Neural crest cell (in vitro differentiated cells): ENCODE data around the gene HK2. TPM values are rescaled to one million over a fixed set of nuclear protein-coding genes. Genes with fewer than 3 reads are reported as not detected.

Experiments
- DNase-seq: peaks from one replicate; pipeline ENCODE4 v3.0.0; 2021; ENCODE audit warnings: low read depth, mixed read lengths, low spot score
- H3K27ac Mint-ChIP-seq: one replicate; pipeline ENCODE4 v1.8.0; 2021; ENCODE audit warnings: mild to moderate bottlenecking, mixed read lengths; ENCODE audit not compliant: unreplicated experiment
- H3K27me3 Mint-ChIP-seq: 2 replicates; pipeline ENCODE4 v1.8.0; 2021; ENCODE audit warnings: low read depth, mild to moderate bottlenecking, mixed read lengths
- H3K36me3 Mint-ChIP-seq: 2 replicates; pipeline ENCODE4 v1.8.0; 2021; ENCODE audit warnings: low read depth, mild to moderate bottlenecking, mixed read lengths
- H3K4me1 Mint-ChIP-seq: 2 replicates; pipeline ENCODE4 v1.8.0; 2021; ENCODE audit warnings: mixed read lengths
- H3K4me3 Mint-ChIP-seq: one replicate; pipeline ENCODE4 v1.8.0; 2021; ENCODE audit warnings: mild to moderate bottlenecking, mixed read lengths
- H3K9me3 Mint-ChIP-seq: 2 replicates; pipeline ENCODE4 v1.8.0; 2021; ENCODE audit warnings: mixed read lengths
- CTCF ChIP-seq: fragments of 200-600 bp; sonication (generic); conservative IDR thresholded peaks from 2 replicates; pipeline ENCODE4 v1.5.0; 2021; ENCODE audit warnings: antibody characterized with exemption, mild to moderate bottlenecking
- total RNA-seq: library from RNA; stranded (reverse); gene quantifications from 2 replicates; pipeline ENCODE4 v1.2.1, GENCODE V29; 2021

HK2 gene
- total RNA-seq, 1 donor from 2014 or later, result 40.1 TPM

GRCh38 chr2:74819702-74820101, 14.2 kb upstream of the HK2 start:
- no peak for DNase-seq
- Mint-ChIP-seq H3K4me3 (no peak overlapping the region), H3K27me3 (no peaks in the 10 kb centered on the region), H3K4me1 (peaks cover 27% of the 10 kb centered on the region), H3K27ac (no peak overlapping the region), H3K9me3 (no peaks in the 10 kb centered on the region), H3K36me3 (no peaks in the 10 kb centered on the region)
- no peak for TF ChIP-seq CTCF

DNA sequence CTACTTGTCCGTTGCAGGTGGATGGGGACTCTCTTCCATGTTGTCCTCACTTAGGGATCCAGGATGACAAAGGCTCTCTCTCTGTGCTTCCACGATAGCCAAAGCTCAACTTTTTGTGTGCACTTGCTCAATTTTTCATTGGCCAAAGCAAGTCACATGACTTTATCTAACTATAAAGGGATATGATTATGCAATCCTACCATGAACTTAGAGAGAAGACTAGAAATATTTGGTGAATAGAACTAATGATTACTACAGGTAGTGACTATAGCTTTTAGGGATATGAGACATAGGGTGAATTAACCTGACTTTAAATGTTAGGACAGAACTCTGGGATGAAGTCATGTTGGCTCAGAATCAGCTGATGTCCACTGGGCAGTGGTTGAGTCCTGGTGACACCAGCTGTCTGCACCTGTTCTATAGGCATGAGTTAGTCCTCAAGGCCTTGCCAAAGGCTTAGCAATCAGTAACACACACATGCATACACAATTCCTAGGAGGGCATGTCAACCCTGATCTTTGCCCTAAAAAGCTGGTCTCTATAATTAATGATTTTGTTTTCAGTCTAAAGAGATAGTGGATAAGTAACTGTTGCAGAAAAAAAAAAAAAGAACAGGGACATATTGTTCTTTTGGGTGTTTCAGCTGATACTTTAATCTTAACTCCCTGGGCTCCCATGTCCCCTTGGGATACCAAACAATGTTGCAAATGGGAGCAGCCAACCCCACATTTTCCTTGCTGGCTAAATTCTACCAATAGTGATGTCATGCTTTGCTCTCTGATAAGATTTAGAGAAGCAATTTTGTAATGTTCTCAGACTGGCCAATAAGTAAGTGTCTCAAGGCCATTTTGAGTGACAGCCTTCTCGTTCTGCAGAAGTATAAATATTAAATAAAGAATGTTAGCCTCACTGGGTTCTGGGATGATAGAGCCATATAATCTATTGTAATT, 12.5 kb upstream of the HK2 start:
- no peak for TF ChIP-seq CTCF
- Mint-ChIP-seq H3K9me3 (no peaks in the 10 kb centered on the region), H3K36me3 (no peaks in the 10 kb centered on the region), H3K4me1 (peaks cover 20% of the 10 kb centered on the region), H3K27me3 (no peaks in the 10 kb centered on the region), H3K27ac (no peak overlapping the region), H3K4me3 (no peak overlapping the region)
- DNase-seq, result no peak

DNA sequence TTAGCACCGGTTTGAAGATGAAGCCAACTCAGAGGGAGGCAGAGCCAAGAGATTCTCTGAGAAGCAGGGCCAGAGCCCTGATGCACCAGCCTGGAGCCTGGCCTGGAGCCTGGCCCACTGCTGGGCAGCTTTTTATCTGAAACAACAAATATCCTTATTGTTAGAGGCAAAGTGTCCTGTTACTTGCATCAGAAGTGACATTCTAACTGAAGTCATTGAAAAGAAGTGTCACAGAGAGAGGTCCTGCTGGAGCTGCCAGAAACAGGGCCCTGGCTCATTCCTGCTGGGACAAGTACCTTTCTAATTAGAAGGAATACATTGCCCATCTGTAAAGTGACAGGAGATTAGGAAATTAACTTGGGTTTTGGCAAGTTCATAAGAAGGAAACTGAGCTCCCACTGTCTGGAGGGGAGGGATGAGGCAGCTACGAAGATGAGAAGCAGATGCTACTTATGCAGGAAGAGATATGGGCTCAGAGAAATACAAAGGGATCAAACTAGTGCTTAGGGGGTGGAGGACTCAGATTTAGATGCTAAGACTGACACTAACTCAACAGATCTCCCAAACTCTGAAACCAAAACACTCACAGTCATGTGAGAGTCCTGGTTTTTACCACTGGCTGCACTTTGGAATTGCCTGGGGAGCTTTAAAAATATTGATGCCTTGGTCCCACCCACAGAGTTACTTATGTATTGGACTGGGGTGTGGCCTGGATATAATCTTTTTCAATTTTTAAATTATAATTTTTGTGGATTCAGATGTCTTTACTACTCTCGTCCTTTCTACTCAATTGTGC, 11.0 kb upstream of the HK2 start:
- Mint-ChIP-seq H3K9me3 (no peaks in the 10 kb centered on the region), H3K27me3 (no peaks in the 10 kb centered on the region), H3K4me3 (no peak overlapping the region), H3K36me3 (no peaks in the 10 kb centered on the region), H3K4me1 (peaks cover 13% of the 10 kb centered on the region), H3K27ac (peak overlapping the region; percentile 91)
- no peak for TF ChIP-seq CTCF
- DNase-seq, result no peak

GRCh38 chr2:74824679-74825078, 9.2 kb upstream of the HK2 start:
- Mint-ChIP-seq H3K9me3 (no peaks in the 10 kb centered on the region), H3K27me3 (peaks cover 2% of the 10 kb centered on the region)

More at GRCh38 chr2:74824679-74825078, 9.2 kb upstream of the HK2 start:
- no peak for TF ChIP-seq CTCF
- DNase-seq, result no peak
- Mint-ChIP-seq H3K4me1 (peaks cover 13% of the 10 kb centered on the region), H3K27ac (no peak overlapping the region), H3K36me3 (no peaks in the 10 kb centered on the region), H3K4me3 (no peak overlapping the region)
